Spleen (tissue), 11 donors: ENCODE data around the gene DDX31. TPM values are rescaled to one million over a fixed set of nuclear protein-coding genes. Genes with fewer than 3 reads are reported as not detected.

Source experiments
- DNase-seq: peaks from one replicate; pipeline ENCODE4 v3.0.0-alpha.2; 2020
- H3K27ac ChIP-seq, 8 donors: fragments of 200-600 bp; sonication (generic) in 7 of 8; 1 replicate in 4 of 8; 2 replicates in 4 of 8; pipeline versions ENCODE4 v1.5.0 to v1.8.0; 2016 to 2021; ENCODE audit warnings: inconsistent platforms in 4 of 8, mild to moderate bottlenecking in 4 of 8, moderate library complexity in 1 of 8
- H3K27me3 ChIP-seq, 7 donors: fragments of 200-600 bp; sonication (generic) in 6 of 7; replicated peaks in 1 of 7; 1 replicate in 4 of 7; 2 replicates in 3 of 7; pipeline versions ENCODE4 v1.5.0 to v1.8.0; 2016 to 2021; ENCODE audit warnings: inconsistent platforms in 3 of 7, mild to moderate bottlenecking in 1 of 7
- H3K36me3 ChIP-seq, 6 donors: fragments of 200-600 bp; sonication (generic) in 5 of 6; 1 replicate in 4 of 6; 2 replicates in 2 of 6; pipeline versions ENCODE4 v1.5.0 to v1.8.0; 2016 to 2021; ENCODE audit warnings: inconsistent platforms in 2 of 6
- H3K4me1 ChIP-seq, 6 donors: fragments of 200-600 bp; sonication (generic) in 5 of 6; 1 replicate in 3 of 6; 2 replicates in 3 of 6; pipeline versions ENCODE4 v1.5.0 to v1.8.0; 2016 to 2021; ENCODE audit warnings: inconsistent platforms in 3 of 6
- H3K4me3 ChIP-seq, 8 donors: fragments of 200-600 bp; sonication (generic) in 7 of 8; 1 replicate in 4 of 8; 2 replicates in 4 of 8; pipeline versions ENCODE4 v1.5.0 to v1.8.0; 2016 to 2021; ENCODE audit warnings: inconsistent platforms in 4 of 8, mild to moderate bottlenecking in 4 of 8, moderate library complexity in 2 of 8
- H3K9me3 ChIP-seq, 8 donors: fragments of 200-600 bp; sonication (generic) in 7 of 8; 1 replicate in 4 of 8; 2 replicates in 4 of 8; pipeline versions ENCODE4 v1.5.0 to v1.8.0; 2016 to 2021; ENCODE audit warnings: inconsistent platforms in 4 of 8
- POLR2A ChIP-seq, 3 donors: fragments of 450-650 bp; IDR thresholded peaks; one replicate each; pipeline ENCODE4 v1.5.1; 2017; ENCODE audit warnings: antibody characterized with exemption in 3 of 3, mild to moderate bottlenecking in 1 of 3
- POLR2AphosphoS5 ChIP-seq, 3 donors: sonication (generic); formaldehyde crosslinking; IDR thresholded peaks; one replicate each; pipeline ENCODE4 v1.5.1; 2017; ENCODE audit warnings: antibody characterized with exemption in 3 of 3
- WGBS, 5 donors: extraction: QIAGEN DNeasy Blood & Tissue Kit in 3 of 5; methylation state at CpG; one replicate each; pipeline versions ENCODE4 v1.1.5 to v1.1.7; 2013 to 2018; 5-methylcytosine and 5-hydroxymethylcytosine counted together
- intact Hi-C: fragments of 100-400 bp; cut with DNase I; formaldehyde crosslinking; loops from one replicate; pipeline ENCODE4 v1.15.0; 2023; ENCODE audit warnings: low total_unique reads
- polyA plus RNA-seq, 3 donors: library from polyadenylated mRNA; stranded (reverse); fragments of 200-250 nt; gene quantifications; one replicate each; pipeline ENCODE4 v1.2.1, GENCODE V29; 2013
- total RNA-seq, 7 donors: library from RNA; depleted of rRNA in 3 of 7; stranded (reverse); fragments of >200 nt in 3 of 7; fragmentation: NEBNext Ultra II Directional in 4 of 7; extraction: Animal tissue kit (Norgen Biotek cat#: 25700) in 4 of 7; gene quantifications; one replicate each; pipeline versions ENCODE4 v1.1.0 to v1.2.1, GENCODE V29; 2016 to 2021
- TF ChIP-seq, protein P1 (sequence below), 11 experiments: fragments of 200-600 bp in 7 of 11; fragments of 450-650 bp in 4 of 11; sonication (generic) in 4 of 11; IDR thresholded peaks in 8 of 11; conservative IDR thresholded peaks in 3 of 11; 1 replicate in 7 of 11; 2 replicates in 4 of 11; pipeline versions ENCODE4 v1.4.0 to v1.8.0; 2016 to 2021; ENCODE audit warnings: antibody characterized with exemption in 11 of 11, inconsistent platforms in 4 of 11, mild to moderate bottlenecking in 1 of 11
- donor health status: healthy with polysubstance abuse.
- donor health status: DM: no; HTN: no; CAD: no; lungs with moderate emphysema.
- donor health status: DM: no; HTN: no; CAD: no.
- donor health status: Bipolar disorder and iron deficiency.
- donor health status: healthy.
- donor health status: DM: no; HTN: no; CAD: no.
- donor health status: DM: yes; HTN: yes; CAD: no.

The DDX31 gene
- total and polyA plus RNA-seq, 10 donors = 8.6 to 19.3 (median 14.7) TPM

DNA sequence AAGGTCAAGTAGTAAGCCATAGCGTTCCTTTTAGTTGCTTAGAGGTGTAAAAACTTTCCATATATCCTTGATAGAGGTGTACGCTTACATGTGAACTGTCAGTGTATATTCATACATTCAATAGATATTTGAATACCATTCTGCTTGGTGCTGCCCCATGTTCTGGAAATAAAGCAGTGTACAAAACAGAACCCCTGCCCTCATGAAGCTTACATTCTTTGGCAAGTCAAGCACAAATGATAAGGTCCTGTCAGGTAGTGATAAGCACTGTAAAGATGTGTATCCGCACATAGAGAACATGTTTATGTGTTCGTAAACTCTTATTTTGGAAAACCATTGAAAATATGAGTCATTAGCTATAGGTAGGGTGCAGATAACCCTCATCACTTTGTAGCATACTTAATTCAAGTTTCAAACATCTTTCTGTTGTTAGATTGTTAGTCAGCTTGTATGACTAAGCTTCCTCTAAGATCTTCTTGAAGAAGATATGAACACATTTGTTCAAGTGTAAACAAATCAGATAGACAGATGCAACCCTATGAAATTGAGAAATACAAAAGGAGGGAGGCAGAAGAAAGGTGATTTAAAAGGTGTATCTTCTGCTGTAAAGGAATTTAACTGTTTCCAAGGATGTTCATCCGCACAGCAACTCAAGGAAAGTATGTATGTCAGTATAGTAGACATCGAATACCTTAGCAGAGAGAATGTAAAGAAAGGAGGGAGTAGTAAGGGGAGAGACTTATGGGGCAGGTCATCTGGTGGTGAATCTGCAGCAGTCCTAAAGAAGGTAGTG is 2.0 kb upstream of the DDX31 start:
- TF ChIP-seq POLR2AphosphoS5 (IDR thresholded peaks at IDR 0.05) (no peak), POLR2A (IDR thresholded peaks at IDR 0.05) (no peak)
- TF ChIP-seq, protein P1, sequence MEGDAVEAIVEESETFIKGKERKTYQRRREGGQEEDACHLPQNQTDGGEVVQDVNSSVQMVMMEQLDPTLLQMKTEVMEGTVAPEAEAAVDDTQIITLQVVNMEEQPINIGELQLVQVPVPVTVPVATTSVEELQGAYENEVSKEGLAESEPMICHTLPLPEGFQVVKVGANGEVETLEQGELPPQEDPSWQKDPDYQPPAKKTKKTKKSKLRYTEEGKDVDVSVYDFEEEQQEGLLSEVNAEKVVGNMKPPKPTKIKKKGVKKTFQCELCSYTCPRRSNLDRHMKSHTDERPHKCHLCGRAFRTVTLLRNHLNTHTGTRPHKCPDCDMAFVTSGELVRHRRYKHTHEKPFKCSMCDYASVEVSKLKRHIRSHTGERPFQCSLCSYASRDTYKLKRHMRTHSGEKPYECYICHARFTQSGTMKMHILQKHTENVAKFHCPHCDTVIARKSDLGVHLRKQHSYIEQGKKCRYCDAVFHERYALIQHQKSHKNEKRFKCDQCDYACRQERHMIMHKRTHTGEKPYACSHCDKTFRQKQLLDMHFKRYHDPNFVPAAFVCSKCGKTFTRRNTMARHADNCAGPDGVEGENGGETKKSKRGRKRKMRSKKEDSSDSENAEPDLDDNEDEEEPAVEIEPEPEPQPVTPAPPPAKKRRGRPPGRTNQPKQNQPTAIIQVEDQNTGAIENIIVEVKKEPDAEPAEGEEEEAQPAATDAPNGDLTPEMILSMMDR (IDR thresholded peaks at IDR 0.05 in 8 of 11, conservative IDR thresholded peaks at IDR 0.05 in 3 of 11) = no peak
- DNase-seq = no peak
- H3K4me1 ChIP-seq = peaks cover 16 to 74% (median 46%) of the 10 kb centered on the region in 6 donors
- no peaks in the 10 kb centered on the region for H3K36me3 ChIP-seq
- no peak overlapping the region for H3K27ac ChIP-seq
- intact Hi-C loops = no loop called here
- no peaks in the 10 kb centered on the region for H3K9me3 ChIP-seq
- peak overlapping the region in 7 of 8 donors; percentile 95 to 100 (median 99) for H3K4me3 ChIP-seq
- H3K27me3 ChIP-seq = no peaks in the 10 kb centered on the region
- WGBS, 5 donors = 88 to 91% (median 88%) methylated on average over 6 of the region's 6 CpGs

DNA sequence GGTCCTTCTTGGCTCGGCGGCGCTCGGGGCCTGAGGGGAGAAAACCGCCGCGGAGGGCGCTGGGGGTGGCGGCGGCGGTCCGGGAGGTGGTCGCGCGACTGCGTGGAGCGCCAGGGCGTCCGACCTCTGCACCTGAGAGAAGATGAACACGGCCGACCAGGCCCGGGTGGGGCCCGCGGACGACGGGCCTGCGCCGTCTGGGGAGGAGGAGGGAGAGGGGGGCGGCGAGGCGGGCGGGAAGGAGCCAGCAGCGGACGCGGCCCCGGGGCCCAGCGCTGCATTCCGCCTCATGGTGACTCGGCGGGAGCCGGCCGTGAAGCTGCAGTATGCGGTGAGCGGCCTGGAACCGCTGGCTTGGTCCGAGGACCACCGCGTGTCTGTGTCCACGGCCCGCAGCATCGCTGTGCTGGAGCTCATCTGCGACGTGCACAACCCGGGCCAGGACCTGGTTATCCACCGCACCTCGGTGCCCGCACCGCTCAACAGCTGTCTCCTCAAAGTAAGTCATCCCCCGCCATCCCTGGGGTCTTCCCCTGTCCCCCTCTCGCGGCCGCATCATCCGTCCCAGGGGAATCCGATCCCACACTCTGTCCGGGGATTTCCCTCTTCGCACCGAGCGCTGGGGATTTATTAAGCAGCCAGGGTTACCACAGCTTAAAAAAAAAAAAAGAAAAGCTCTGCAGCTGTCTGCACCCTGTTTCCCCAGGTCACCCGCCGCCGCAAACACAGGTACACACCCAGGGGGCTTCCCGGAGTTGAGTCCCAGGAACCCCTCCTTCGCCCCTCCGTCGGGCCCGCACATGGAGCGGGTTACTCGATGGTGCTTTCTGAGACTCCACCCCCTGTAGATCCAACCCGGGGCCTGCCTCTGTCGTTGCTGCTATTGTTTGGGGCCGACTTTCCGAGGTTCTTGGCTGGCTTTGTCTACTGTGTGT is 941 bp upstream of the DDX31 start, which contains the start of gene GTF3C4:
Gene GTF3C4 (plus strand): TSS at position 8 of the 935 bp plus-strand sequence. CDS start 135 bp downstream, at position 143.
- peak; percentile 97 for DNase-seq
- TF ChIP-seq POLR2AphosphoS5 (IDR thresholded peaks at IDR 0.05) = peak in 2 of 3 donors; percentile 6 to 78
- TF ChIP-seq, protein P1 (IDR thresholded peaks at IDR 0.05 in 8 of 11, conservative IDR thresholded peaks at IDR 0.05 in 3 of 11) = peak in 1 of 11 experiments; percentile 3
- TF ChIP-seq POLR2A (IDR thresholded peaks at IDR 0.05) = no peak
- Histone ChIP-seq H3K27me3 (no peaks in the 10 kb centered on the region), H3K27ac (peak within 1 kb of the TSS; percentile 92 to 98 (median 94)), H3K36me3 (peaks cover 0 to 2% (median 0%) of the 10 kb centered on the region in 6 donors), H3K9me3 (no peaks in the 10 kb centered on the region), H3K4me3 (peak within 1 kb of the TSS; percentile 95 to 100 (median 99)), H3K4me1 (peaks cover 16 to 74% (median 46%) of the 10 kb centered on the region in 6 donors)
- intact Hi-C loops = no loop called here
- 0 to 1% (median 1%) methylated on average over 36 to 82 of the region's 82 CpGs for WGBS, 5 donors

DNA sequence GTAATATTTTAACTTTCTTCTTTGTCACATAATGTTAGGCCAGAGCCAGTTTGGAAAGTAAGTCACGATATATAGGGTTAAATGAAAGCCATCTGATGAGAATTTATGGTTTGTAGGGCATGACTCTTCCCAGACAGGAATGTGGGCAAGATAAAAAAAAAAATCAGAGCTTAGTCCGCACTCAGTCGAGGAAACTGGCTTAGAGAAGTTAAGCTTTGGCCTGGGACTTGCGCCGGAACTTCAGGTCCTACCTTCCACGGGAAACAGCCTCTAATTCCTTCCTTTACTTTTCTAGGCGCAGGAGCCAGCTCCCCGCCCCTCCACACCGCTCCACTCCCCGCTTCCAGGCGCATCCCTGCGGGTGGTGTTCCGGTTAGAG is 475 bp downstream of the DDX31 start:
- Histone ChIP-seq H3K27ac (peak overlapping the region; percentile 92 to 98 (median 94)), H3K36me3 (peaks cover 0 to 6% (median 0%) of the 10 kb centered on the region in 6 donors), H3K4me1 (peaks cover 16 to 61% (median 46%) of the 10 kb centered on the region in 6 donors), H3K27me3 (no peaks in the 10 kb centered on the region), H3K9me3 (no peaks in the 10 kb centered on the region), H3K4me3 (peak overlapping the region; percentile 95 to 100 (median 99))
- 0 to 1% (median 1%) methylated on average over 8 to 13 of the region's 13 CpGs for WGBS, 5 donors
- intact Hi-C loops = no loop called here
- DNase-seq = no peak
- TF ChIP-seq, protein P1 (IDR thresholded peaks at IDR 0.05 in 8 of 11, conservative IDR thresholded peaks at IDR 0.05 in 3 of 11) = no peak
- TF ChIP-seq POLR2A (IDR thresholded peaks at IDR 0.05) (no peak), POLR2AphosphoS5 (IDR thresholded peaks at IDR 0.05) (no peak)
